Measurements from ENCODE around the gene NRDC. TPM values are rescaled to one million over a fixed set of nuclear protein-coding genes. Genes with fewer than 3 reads are reported as not detected.
A peak's percentile ranks its signal among the peaks of the same experiment; 100 is the strongest.

Gene NRDC
- total RNA-seq (100 to 1,000 TPM in 3 of 7 donors, 10 to 100 TPM in 4; 55.7 to 121 (median 88.6) TPM), polyA plus RNA-seq (10 to 100 TPM; 46.1 to 88.3 TPM)
- long read RNA-seq, donor 1, transcript NRDC-211 (2 exons, 1,020 nt), result minor isoform, 16 of 108 reads
- long read RNA-seq, donor 1, transcript NRDC-201 (31 exons, 3,691 nt), result major isoform, 17 of 108 reads
- long read RNA-seq, donor 1, partial matches to known transcripts, result 60 of 108 reads
- long read RNA-seq, donor 1, other reads (novel, unspliced or antisense), result 14 of 108 reads
- long read RNA-seq, donor 2, transcript NRDC-201 (31 exons, 3,691 nt), result minor isoform, 5 of 42 reads
- long read RNA-seq, donor 2, transcript NRDC-211 (2 exons, 1,020 nt), result major isoform, 32 of 42 reads
- long read RNA-seq, donor 2, partial matches to known transcripts, result 0 of 42 reads
- long read RNA-seq, donor 2, other reads (novel, unspliced or antisense), result 0 of 42 reads
- long read RNA-seq, donor 3, transcript NRDC-201 (31 exons, 3,691 nt), result major isoform, 92 of 130 reads
- long read RNA-seq, donor 3, partial matches to known transcripts, result 14 of 130 reads
- long read RNA-seq, donor 3, other reads (novel, unspliced or antisense), result 20 of 130 reads

GRCh38 chr1:51878616-51879336 lies at the start of gene NRDC:
TSS of gene NRDC (minus strand) at chr1:51878727. CDS start at chr1:51878615, 112 bp downstream.
- peak within 1 kb of the TSS; percentile 94 for H3K4me3 ChIP-seq
- no peaks in the 10 kb centered on the region for H3K27me3 ChIP-seq
- DNase-seq, result peak; percentile 99 to 100 (median 100)
- H3K36me3 ChIP-seq, result no peaks in the 10 kb centered on the region
- peak within 1 kb of the TSS; percentile 82 to 95 for H3K27ac ChIP-seq
- WGBS, 3 donors, result 0% methylated on average over 54 of the region's 54 CpGs
- H3K9me3 ChIP-seq, result no peaks in the 10 kb centered on the region
- peak; percentile 44 for TF ChIP-seq EP300 (IDR thresholded peaks at IDR 0.05)
- no peak for TF ChIP-seq CTCF (IDR thresholded peaks at IDR 0.05)
- peak; percentile 96 for TF ChIP-seq POLR2A (IDR thresholded peaks at IDR 0.05)
- intact Hi-C loops (cut with DNase I), result loop anchor here in 1 of 4 donors (5.0 kb wide), 1 partner anchor 261 kb away; the partner anchor contains the start of gene OSBPL9
- H3K4me1 ChIP-seq (ENCODE audit: insufficient read depth), result peaks cover 12% of the 10 kb centered on the region

- H3K4me1 ChIP-seq (ENCODE audit: insufficient read depth), result no peaks in the 10 kb centered on the region
- TF ChIP-seq CTCF (IDR thresholded peaks at IDR 0.05) (no peak), EP300 (IDR thresholded peaks at IDR 0.05) (no peak), POLR2A (IDR thresholded peaks at IDR 0.05) (no peak)
- no peak overlapping the region for H3K4me3 ChIP-seq
- WGBS, 3 donors, result 86 to 93% (median 92%) methylated on average over 2 of the region's 2 CpGs
- DNase-seq, result no peak
- H3K9me3 ChIP-seq, result no peaks in the 10 kb centered on the region
- no peak overlapping the region for H3K27ac ChIP-seq
- no peaks in the 10 kb centered on the region for H3K36me3 ChIP-seq
- H3K27me3 ChIP-seq, result no peaks in the 10 kb centered on the region
- intact Hi-C loops (cut with DNase I), result no loop called here
These were observed 48.5 kb upstream of the NRDC start for GRCh38 chr1:51927029-51927428.

- H3K4me1 ChIP-seq (ENCODE audit: insufficient read depth), result no peaks in the 10 kb centered on the region
- whole genome bisulfite sequencing, 3 donors, result 74 to 78% (median 78%) methylated on average over 5 of the region's 5 CpGs
- no peaks in the 10 kb centered on the region for H3K36me3 ChIP-seq
- H3K9me3 ChIP-seq, result no peaks in the 10 kb centered on the region
- no peak overlapping the region for H3K27ac ChIP-seq
- no peak for DNase-seq
- TF ChIP-seq POLR2A (IDR thresholded peaks at IDR 0.05) (no peak), EP300 (IDR thresholded peaks at IDR 0.05) (no peak), CTCF (IDR thresholded peaks at IDR 0.05) (no peak)
- intact Hi-C loops (cut with DNase I), result no loop called here
- H3K27me3 ChIP-seq, result no peaks in the 10 kb centered on the region
- H3K4me3 ChIP-seq, result no peak overlapping the region
These were observed 47.8 kb upstream of the NRDC start for GRCh38 chr1:51926171-51926812.

- Histone ChIP-seq H3K27ac (no peak overlapping the region), H3K27me3 (no peaks in the 10 kb centered on the region), H3K4me1 (ENCODE audit: insufficient read depth) (no peaks in the 10 kb centered on the region), H3K4me3 (no peak overlapping the region), H3K9me3 (no peaks in the 10 kb centered on the region), H3K36me3 (no peaks in the 10 kb centered on the region)
- 82 to 93% (median 83%) methylated on average over 1 of the region's 1 CpG for WGBS, 3 donors
- TF ChIP-seq CTCF (IDR thresholded peaks at IDR 0.05) (no peak), POLR2A (IDR thresholded peaks at IDR 0.05) (no peak), EP300 (IDR thresholded peaks at IDR 0.05) (no peak)
- intact Hi-C loops (cut with DNase I), result no loop called here
- DNase-seq, result no peak
These were observed 45.9 kb upstream of the NRDC start for GRCh38 chr1:51924455-51924854.
